ENCODE results near the gene CDH22.

CDH22 gene

DNA sequence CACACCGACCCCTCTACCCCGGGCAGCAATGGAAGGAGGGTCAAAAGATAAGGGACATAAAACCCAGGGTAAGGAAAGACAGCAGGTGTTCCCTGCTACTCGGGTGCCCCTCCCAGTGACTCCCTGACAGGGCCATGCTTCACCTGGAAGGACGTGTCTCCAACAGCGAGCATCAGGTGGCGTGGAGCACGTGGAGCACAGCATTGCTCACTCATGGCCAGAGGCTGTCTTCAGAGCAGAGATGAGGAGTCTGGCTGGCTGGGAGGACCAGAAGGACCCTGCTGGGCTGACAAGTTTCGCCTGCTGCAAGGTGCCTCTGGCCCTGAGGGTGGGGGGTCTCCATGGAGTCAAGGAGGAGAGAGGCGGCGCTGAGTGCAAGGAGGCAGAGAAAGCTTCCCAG, 15.3 kb upstream of the CDH22 start:
- no peak for DNase-seq (ENCODE audit: low spot score)

DNA sequence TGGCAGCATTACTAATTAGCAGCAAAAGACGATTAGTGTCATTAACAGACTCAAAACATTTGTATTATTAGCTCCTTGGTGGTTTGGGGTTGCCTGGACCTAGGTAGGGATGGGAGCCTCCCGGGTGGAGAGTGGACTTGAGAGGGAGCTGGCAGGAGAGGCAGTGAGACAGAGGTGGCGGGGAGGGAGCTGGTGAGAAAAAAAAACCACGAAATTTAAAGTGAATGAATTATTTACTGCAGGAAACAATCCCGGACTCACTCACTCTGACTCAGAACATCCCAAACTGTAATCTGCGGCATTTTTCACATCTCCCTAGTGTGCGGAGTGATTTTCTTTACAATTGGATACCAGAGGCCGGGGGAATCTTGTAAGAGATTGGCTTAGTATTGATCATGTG, 14.3 kb upstream of the CDH22 start:
- no peak for DNase-seq (ENCODE audit: low spot score)

DNA sequence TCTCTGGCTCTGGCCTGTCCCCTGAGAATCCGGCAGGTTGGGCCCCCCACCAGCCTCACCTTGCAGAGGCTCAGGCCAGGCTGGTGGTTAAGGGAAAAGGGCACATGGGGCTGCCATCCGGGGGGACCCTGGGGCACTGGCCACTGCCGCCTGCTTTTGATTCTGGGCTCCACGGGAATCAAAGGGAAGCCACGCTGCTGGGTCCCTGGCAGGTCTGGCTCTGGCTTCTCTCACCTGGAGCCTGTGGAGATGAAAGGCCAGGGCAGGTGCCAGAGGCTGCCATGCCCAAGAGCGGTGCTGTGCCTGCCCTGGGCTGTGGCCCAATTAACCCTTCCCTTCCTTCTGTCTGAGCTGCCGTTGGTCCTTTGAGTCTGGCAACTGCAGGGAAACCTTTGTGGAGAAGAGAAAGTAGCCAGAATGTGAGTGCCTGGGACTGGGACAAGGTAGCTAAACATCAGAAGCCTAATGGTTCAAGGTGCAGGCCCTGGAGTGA, 9.4 kb upstream of the CDH22 start:
- peak; percentile 65 for DNase-seq (ENCODE audit: low spot score)

DNA sequence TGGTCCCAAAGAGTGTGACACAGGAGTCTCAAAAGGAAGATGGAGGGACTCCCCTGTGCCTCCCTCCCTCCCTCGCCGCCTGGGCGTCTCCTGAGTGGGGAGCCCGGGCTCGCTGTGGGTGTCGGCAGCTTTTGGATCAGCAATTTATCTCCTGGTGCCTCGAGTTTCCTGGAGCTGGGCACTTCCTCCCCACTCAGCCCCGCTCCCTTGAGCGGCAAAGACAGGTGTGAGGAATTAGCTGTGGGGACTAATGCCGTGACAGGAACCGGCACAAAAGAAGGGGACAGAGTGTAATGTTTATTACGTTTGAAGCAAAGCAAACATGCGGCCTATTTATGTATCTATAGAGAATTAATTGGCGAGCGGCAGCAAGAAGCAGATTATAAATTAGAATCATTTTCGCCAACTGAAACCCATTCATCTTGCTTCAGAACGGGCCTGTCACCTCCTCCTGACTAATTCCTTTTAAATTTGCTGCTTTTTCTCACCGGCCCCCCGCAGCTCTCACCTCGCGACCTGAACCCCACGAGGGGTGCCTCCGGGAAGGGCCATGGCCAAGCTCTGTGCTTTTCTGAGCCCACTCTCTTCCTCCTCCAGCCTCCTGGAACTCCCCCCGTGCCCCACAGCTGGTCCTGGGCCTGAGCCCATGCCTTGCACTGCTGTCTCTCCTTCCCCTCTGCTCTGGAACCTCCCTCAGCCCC, 8.8 kb upstream of the CDH22 start:
- no peak for DNase-seq (ENCODE audit: low spot score)

DNA sequence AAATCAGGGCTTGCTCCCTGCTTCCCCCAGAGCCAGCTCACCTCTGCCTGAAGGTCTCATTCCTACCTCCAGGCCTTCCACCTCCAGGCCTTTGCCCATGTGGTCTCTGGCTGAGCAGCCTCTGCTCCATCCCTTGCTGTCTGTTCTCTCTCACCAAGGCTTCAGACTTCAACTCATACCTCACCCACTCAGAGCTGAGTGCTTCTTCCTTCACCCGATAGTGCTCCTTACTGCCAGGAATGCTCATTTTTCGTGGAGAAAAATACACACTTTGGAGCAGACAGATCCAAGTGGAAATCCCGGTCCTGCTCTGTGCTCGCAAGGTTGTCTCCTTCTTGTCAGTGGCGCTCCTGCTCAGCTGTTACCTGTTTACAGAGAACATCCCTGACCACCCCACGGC, 7.0 kb upstream of the CDH22 start:
- DNase-seq (ENCODE audit: low spot score): no peak

DNA sequence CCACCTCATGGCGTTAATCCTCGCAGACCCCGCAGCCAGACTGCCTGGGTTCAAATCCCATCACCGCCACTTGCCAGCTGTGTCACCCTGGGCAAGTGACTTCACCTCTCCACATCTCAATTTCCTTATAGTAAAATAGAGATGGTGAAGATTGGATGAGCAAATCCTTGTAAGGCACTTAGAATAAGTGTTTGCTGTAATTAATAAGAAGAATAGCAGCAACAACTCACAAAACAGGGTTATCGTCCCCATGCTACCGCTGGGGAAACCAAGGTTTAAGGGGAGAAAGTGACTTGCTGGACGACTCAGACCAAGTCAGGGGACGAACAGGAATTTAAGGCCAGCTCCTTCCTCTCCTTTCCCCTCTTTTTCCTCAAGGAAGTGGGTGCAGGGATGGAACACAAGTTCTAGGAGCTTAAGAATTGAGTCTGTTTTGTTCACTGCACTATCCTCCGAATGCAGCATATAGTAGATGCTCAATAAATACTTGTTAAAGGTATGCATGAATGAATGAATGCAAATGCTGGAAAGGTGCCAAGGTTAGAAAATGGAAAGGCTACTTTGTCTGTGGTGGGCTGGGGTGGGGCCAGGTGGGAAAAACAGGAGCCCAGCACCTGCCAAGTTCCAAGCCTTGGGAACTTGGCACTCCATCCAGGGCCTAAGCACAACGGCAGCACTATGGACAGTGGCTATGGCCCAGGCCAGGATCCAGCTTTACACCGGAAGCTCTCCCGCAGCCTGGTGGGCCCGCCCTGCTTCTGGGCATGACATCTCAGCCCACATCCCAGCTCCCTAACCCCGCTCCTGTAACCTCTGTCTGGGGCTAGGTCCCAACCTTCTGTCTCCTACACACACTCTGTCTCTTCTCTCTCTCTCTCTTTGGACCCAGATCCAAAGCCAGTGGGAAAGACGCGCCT, 4.9 kb upstream of the CDH22 start:
- DNase-seq (ENCODE audit: low spot score): no peak

DNA sequence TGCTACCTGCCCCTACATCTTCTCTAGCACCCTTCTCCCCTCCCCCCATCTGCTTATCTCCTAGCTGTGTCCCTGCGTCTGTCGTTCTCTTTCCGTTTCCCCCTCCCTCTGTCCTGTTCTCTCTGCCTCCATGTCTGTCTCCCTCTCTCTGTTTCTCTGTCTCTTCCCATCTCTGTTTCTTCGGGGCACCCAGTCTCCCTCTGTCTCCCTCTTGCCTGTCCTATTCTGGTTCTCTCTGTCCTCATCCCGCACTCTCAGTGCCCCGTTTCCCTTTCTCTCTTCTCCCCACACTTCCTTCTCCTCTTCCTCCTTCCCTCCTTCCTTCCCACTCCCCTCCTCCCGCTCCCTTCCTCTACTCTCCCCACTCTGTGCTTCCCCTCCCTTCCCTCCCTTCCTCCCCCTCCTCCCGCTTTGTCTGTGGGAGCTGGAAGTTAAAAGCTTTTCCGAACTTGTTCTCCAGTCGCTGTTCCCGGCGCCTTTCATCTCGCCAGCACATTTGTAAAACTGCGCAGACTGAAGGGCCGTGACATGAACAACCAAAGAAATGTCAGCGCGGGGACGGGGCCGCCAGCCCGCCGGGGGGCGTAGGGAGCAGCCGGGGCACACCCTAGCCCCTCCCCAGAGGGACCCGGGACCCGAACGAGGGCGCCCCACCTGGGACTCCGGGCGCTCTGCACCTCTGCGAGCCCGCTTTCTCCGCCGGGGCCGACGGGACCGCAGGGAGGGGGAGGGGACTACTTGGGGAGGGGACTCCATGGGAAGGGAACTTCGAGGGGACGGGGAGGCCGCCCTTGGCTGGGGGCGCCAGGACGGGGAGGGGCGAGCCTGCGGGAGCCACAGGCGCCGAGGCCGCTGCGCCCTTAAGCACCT, 4.0 kb upstream of the CDH22 start:
- no peak for DNase-seq (ENCODE audit: low spot score)

DNA sequence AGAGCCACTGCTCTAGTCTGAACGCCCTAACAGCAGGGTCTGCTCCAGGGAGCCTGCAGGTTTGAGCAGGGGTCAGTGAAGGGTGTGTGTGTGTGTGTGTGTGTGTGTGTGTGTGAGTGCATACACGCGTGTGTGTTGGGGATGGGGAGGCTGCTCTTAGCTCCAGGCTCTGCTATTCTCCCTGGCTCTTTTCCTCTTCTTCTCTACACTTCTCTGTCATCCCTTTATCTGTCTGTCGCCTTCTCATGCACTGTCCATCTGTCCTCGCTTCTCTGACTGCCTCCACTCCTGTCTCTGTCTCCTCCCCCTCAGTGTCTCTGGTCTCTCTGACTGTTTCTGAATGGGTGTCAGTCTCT, 3.4 kb upstream of the CDH22 start:
- DNase-seq (ENCODE audit: low spot score): no peak

DNA sequence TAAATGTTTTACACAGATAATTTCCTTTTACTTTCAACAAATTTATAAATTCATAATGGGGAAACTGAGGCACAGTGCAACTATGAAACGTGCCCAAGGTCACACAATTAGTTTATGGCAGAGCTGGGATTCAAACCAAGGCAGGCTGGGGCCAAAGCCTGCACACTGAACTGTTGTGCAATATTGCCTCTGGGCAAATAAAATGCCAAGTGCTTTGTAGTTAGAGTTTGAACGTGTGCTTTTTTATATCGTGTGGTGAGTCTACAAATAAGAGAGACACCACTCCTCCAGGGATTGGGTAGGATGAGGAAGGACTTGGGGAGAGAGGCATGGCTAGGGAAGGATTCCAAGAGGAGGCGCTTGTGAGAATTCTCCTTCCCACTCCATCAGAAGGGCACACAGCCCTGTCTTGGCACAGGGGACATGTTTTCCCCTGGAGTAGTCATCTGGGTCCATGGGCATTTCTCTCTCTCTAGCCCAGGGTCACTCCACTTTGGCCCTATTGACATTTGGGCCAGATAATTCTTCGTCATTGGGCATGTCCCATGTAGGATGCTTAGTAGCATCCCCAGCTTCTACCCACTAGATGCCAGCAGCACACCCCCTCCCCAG, 2.8 kb upstream of the CDH22 start:
- DNase-seq (ENCODE audit: low spot score): peak; percentile 40

DNA sequence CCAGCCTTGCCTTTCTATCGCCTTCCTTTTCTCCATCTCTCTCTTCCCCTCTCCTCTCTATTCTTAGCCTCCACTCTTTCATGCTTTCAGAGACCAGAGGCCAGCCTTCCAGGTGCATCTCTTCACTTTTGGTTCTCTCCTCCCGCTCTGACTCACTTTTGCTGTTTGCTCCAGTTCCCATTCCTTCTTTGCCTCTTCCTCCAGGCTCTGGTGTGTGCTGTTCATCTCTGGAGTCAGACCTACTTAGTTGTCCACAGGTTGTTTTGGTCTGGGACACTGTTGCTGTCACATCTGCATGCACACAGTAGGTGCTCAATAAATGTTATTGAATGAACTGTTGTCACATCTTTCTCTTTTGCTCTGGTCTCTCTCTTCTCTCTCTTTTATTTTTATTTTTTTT, 1.6 kb upstream of the CDH22 start:
- no peak for DNase-seq (ENCODE audit: low spot score)

DNA sequence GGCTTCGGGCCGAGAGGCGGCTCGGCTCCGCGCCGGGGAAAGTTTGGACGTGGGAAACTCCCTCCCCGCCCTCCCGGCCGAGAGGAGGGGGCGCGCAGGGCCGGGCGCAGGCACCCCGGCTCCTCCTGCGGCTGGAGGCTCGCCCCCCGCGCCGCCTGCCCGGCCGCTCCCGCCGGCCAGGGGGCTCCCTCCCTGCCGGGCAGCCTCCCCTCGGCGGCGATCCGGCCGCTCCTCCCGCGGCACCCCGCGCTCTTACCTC, 370 bp downstream of the CDH22 start:
- DNase-seq (ENCODE audit: low spot score): no peak

DNA sequence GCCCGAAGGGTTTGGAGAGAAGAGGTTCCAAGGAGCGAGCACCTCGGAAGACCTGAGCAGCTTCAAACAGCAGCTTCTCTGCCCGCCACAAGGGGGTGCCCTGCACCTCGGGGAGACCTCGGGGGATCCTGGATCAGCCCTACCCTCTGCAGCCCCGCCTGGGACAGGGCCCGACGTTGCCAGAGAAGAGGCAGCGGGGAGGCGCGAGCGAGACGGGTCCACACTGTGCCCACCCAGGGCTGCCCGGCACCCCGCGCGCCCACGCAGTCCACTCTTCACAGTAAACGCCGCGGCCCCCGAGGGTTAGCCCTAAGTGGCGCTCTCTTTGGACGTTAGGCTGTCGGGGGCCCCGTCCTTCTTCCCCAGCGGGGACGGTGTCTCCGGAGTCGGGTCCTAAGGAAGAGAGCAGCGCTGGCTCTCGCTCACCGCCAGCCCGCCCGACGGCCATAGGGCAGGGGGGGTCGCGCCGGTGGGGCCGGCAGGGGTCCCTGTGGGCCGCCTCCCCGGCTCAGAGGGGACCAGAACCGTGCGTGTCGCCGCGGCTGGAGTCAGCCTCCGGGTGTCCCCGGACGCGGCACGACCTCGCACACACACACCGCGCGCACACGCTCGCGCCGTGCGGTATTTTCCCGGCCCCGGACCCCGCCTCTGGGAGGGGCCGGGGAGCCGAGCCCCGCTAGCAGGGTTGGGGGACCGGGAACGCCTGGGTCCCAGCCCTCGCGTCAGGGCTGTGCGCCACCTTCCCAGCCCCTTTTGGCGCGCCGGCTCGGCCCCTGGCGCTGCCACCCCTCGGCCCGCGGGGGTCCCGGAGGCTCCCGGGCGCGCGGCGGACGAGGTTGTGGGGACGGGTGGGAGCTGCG, 929 bp downstream of the CDH22 start:
- peak; percentile 81 for DNase-seq (ENCODE audit: low spot score)

DNA sequence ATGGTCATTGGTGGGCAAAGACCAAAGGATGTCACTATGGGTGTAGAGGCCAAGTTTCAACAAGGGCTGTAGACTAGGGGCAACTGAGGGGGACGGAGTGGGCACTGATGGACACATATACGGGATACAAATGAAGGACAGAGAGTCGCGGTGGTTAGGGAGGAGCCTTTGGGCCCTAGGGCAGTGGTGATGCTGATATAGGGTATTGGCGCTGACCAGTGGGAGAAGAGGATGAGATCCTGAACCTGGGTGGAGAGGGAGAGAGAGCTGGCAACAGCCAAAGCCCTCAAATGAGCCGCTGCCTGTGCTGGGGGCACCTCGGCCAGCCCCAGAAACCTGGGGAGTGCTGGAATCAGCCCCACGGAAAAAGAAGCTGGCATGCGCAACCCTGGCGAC, 1.6 kb downstream of the CDH22 start:
- no peak for DNase-seq (ENCODE audit: low spot score)

DNA sequence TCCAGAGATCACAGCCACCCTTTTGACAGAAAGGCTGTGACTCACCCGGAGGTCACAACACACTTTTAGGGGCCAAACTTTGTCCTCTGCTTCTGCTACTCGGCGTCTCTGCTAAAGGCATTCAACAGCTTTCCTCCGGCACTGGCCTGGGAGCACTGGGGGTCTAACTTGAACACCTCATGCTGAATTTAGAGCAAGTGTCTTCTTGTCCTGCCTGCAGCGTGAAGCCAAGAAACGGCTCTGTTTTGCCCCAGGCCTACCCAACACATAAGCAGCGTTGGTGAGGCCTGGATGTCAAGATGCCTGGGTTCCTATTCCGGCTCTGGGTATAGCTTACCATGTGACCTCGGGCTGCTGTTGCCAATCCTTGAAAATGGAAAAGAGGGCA, 2.3 kb downstream of the CDH22 start:
- DNase-seq (ENCODE audit: low spot score): no peak

DNA sequence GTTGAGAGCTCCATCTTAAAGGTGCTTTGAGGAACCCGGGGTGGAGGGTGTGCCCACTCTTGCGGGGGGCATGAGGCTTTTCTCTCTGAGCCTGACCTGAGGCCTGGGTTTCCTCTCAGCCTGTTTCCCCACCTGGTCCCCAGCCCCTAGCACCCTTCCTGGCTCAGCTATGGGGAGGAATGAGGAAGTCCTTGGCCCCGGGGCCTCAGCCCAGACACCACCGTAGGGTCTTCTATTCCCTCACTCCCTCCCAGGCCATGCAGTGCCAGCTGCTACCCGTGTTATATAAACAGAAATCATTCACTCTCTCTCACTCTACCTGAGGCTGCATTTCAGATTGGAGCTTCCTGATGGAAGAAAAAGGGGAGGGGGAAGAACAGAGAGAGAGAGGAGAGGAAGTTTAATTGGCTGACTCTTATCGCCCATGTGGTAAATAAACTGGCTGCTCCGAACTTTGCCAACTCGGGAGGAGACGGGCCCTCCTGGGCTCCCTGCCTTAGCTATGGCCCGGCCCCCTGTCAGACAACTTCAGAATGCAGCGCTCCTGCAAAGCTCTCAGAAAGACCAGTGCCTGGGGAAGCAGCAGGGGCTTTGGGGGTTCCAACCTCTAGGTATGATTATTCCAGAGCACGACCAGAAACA, 2.8 kb downstream of the CDH22 start:
- no peak for DNase-seq (ENCODE audit: low spot score)

DNA sequence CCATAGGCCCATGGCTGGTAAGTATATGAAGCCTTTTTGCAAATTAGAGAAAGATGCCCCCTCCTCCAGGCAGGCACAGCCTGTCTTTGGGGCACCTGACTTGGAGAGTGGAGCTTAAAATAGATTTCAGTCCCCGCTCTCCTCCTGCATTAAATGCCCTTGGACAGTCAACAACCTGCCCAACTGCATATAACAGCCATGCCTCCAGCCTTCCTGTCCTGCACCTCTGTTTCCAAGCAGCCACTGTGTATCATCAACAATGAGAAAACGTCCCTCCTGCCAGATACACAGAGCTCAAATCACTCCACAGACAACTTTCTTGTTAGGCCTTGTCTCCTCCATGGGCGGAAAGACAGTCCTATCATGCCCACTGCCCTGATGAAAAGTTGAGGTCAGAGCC, 3.4 kb downstream of the CDH22 start:
- no peak for DNase-seq (ENCODE audit: low spot score)

DNA sequence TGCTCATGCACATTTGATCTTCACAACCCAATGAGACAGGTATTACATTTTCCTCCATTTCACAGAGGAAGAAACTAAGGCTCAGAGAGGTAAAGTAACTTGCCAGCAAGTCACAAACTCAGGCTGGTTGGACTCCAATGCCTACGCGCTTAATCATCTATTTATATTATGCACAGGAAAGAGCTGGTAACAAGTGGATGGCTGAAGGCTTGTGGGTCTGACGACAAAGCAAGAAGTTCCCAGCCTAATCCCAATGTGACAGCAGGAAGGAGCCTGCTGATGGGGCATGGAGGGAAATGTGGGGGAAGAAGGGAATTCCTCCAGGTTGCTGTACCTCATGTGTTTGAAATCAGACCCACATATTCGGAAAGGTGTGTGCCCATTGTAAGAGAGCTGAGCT, 3.9 kb downstream of the CDH22 start:
- DNase-seq (ENCODE audit: low spot score): no peak

DNA sequence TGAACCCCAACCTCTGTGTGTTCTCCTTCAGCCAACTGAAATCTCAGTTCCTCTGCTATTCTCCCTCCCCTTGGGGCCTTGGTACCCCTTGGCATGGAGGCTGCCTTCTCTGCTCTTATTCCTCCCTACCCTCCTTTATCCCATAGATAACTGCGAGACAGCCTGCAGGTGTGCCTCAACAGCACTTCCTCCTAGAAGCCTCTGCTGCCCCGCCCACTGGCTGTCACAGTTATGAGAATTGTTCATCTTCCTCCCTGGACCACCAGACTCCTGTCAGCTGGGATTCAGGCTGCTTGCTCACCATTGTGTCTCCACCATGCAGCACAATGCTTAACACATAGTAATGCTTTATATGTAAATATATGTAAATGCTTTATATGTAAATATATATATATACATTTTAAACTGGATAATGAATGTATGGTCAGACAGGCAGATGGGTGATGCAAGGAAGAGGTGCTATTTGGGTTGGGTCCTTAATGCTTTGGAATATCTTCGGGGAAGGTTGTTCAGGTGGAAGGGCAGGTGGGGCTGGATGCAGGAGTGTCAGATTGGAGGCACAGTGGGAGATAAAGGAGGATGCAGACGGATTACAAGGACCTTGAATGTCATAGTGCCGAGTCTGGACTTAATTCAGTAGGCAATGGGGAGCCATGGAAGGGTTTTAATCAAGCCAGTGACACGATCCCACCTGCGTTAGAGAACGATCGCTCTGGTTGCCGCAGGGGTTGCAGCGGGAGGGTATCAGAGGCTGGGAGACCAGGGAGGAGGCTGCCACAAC, 4.9 kb downstream of the CDH22 start:
- DNase-seq (ENCODE audit: low spot score): peak; percentile 68

DNA sequence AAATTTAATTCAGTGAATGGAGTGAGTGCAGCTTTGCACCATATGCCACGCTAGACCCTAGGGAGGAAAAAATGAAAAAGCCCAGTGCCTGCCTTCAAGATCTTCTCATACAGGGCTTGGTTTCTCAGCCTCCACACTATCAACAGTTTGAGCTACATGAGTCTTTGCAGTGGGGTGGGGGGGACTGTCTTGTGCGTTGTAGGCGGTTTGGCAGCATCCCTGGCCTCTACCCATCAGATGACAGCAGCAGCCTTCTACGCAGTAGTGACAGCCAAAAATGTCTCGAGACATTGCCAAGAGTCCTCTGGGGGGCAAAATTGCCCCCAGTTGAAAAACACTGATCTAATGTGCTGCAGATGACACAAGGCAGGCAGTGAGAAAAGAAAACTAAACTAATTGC, 6.2 kb downstream of the CDH22 start:
- DNase-seq (ENCODE audit: low spot score): no peak

DNA sequence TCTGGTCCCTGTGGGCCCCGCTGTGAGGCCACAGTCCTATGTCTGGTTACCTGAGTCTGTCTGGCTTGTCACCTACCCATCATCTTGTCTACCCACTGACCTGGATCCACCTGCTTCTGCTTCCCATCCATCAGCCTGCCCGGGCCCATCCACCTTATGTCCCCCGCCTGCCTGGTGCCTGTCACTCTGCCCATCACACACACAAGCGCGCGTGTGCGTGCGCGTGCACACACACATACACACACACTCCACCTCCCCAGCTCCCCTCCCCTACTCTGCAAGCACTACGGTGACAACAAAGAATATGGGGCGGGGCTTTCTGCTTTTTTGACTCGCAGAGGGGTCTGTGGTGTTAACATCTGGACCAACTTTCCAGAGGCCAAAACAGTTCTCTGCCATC, 8.0 kb downstream of the CDH22 start:
- DNase-seq (ENCODE audit: low spot score): no peak

Data from cerebellar cortex (tissue), 1 donor.